IMR-90 (cell line): ENCODE measurements around the gene SP2. TPM values are rescaled to one million over a fixed set of nuclear protein-coding genes. Genes with fewer than 3 reads are reported as not detected.

ENCODE experiments used
- ATAC-seq: fragments of 200-7000 bp; cut with Tn5 transposase; 2 replicates; pipeline ENCODE4 v1.9.1; 2020; ENCODE audit warnings: low read depth, mild to moderate bottlenecking, moderate library complexity
- BruUV-seq: library from RNA; stranded (reverse); fragments of 400-500 nt; replicated peaks from 2 replicates; lab custom pipeline; 2021; lab: Mats Ljungman, UMichigan
- CTCF ChIA-PET: fragments of 300-600 bp; formaldehyde crosslinking; extraction: SDS; loops from one replicate; lab custom pipeline; 2021; ENCODE audit warnings: antibody characterized with exemption; lab: Yijun Ruan, JAX
- POLR2A ChIA-PET: fragments of 300-600 bp; sonication (Branson Sonifier 250); formaldehyde crosslinking; loops from one replicate; lab custom pipeline; 2022; ENCODE audit warnings: antibody characterized with exemption; ENCODE audit not compliant: unreplicated experiment; lab: Charles Lee
- DNase-seq: peaks from one replicate; pipeline ENCODE4 v3.0.0; 2013
- H2AFZ ChIP-seq: replicated peaks from 2 replicates; pipeline ENCODE3; 2013; ENCODE audit warnings: low read length, mild to moderate bottlenecking; ENCODE audit not compliant: poor library complexity
- H2AK5ac ChIP-seq: 2 replicates; pipeline ENCODE4 v1.6.1; 2013; ENCODE audit warnings: low read depth, low read length, inconsistent platforms
- H2AK9ac ChIP-seq: replicated peaks from 2 replicates; pipeline ENCODE3; 2013; ENCODE audit warnings: mild to moderate bottlenecking, low read depth, low read length, moderate library complexity; ENCODE audit not compliant: poor library complexity
- H2BK120ac ChIP-seq: 2 replicates; pipeline ENCODE4 v1.6.1; 2013; ENCODE audit warnings: low read depth, low read length, inconsistent platforms
- H2BK15ac ChIP-seq: 3 replicates; pipeline ENCODE4 v1.6.1; 2013; ENCODE audit warnings: low read depth, low read length, inconsistent platforms
- H2BK20ac ChIP-seq: 2 replicates; pipeline ENCODE4 v1.6.1; 2013; ENCODE audit warnings: low read depth, mild to moderate bottlenecking, inconsistent platforms, low read length, moderate library complexity
- H2BK5ac ChIP-seq: 2 replicates; pipeline ENCODE4 v1.6.1; 2013; ENCODE audit warnings: mild to moderate bottlenecking, low read depth, low read length, inconsistent platforms; ENCODE audit not compliant: poor library complexity, severe bottlenecking
- H3K14ac ChIP-seq: replicated peaks from 2 replicates; pipeline ENCODE4 v1.6.1; 2013; ENCODE audit warnings: low read depth, low read length, inconsistent platforms
- H3K18ac ChIP-seq: 2 replicates; pipeline ENCODE4 v1.6.1; 2013; ENCODE audit warnings: low read depth, low read length, control low read depth
- H3K23ac ChIP-seq: 2 replicates; pipeline ENCODE4 v1.6.1; 2013; ENCODE audit warnings: low read depth, low read length, inconsistent platforms
- H3K27ac ChIP-seq: 2 replicates; pipeline ENCODE4 v1.5.1; 2013; ENCODE audit warnings: mild to moderate bottlenecking, control low read depth, low read length; ENCODE audit not compliant: insufficient read depth
- H3K27me3 ChIP-seq: 2 replicates; pipeline ENCODE4 v1.6.1; 2013; ENCODE audit warnings: low read length; ENCODE audit not compliant: control insufficient read depth, insufficient read depth
- H3K36me3 ChIP-seq: 2 replicates; pipeline ENCODE4 v1.6.1; 2013; ENCODE audit warnings: low read length, mixed read lengths; ENCODE audit not compliant: control insufficient read depth, insufficient read depth
- H3K4ac ChIP-seq: 2 replicates; pipeline ENCODE4 v1.6.1; 2013; ENCODE audit warnings: low read depth, low read length, inconsistent platforms
- H3K4me1 ChIP-seq: 2 replicates; pipeline ENCODE4 v1.6.1; 2013; ENCODE audit warnings: low read length, mixed read lengths; ENCODE audit not compliant: control insufficient read depth, insufficient read depth
- H3K4me2 ChIP-seq: 2 replicates; pipeline ENCODE4 v1.6.1; 2013; ENCODE audit warnings: low read depth, mild to moderate bottlenecking, control low read depth, low read length, moderate library complexity
- H3K4me3 ChIP-seq: 2 replicates; pipeline ENCODE4 v1.5.1; 2013; ENCODE audit warnings: low read depth, mild to moderate bottlenecking, control low read depth, low read length, moderate library complexity; ENCODE audit not compliant: insufficient read depth
- H3K56ac ChIP-seq: 2 replicates; pipeline ENCODE4 v1.6.1; 2013; ENCODE audit warnings: low read length, inconsistent platforms; ENCODE audit not compliant: insufficient read depth; ENCODE audit errors: extremely low read depth
- H3K79me1 ChIP-seq, 2 experiments: 2 replicates each; pipeline ENCODE4 v1.6.1; 2013; ENCODE audit warnings: low read length in 2 of 2, inconsistent platforms in 1 of 2, low read depth in 1 of 2
- H3K9ac ChIP-seq: 2 replicates; pipeline ENCODE4 v1.6.1; 2013; ENCODE audit warnings: low read depth, low read length, control low read depth
- H3K9me1 ChIP-seq: 2 replicates; pipeline ENCODE4 v1.6.1; 2013; ENCODE audit warnings: low read length, inconsistent platforms; ENCODE audit not compliant: insufficient read depth
- H3K9me3 ChIP-seq: 2 replicates; pipeline ENCODE4 v1.6.1; 2013; ENCODE audit warnings: low read length; ENCODE audit not compliant: control insufficient read depth, insufficient read depth
- H4K20me1 ChIP-seq: 2 replicates; pipeline ENCODE4 v1.6.1; 2013; ENCODE audit warnings: low read length, inconsistent platforms; ENCODE audit not compliant: insufficient read depth
- H4K5ac ChIP-seq: 2 replicates; pipeline ENCODE4 v1.6.1; 2013; ENCODE audit warnings: mild to moderate bottlenecking, low read depth, low read length, control low read depth
- H4K8ac ChIP-seq, 2 experiments: 2 replicates each; pipeline ENCODE4 v1.6.1; 2013; ENCODE audit warnings: low read depth in 2 of 2, low read length in 2 of 2, control low read depth in 1 of 2, inconsistent platforms in 1 of 2
- H4K91ac ChIP-seq: 2 replicates; pipeline ENCODE4 v1.6.1; 2013; ENCODE audit warnings: low read depth, low read length, inconsistent platforms; ENCODE audit not compliant: insufficient read depth
- dilution Hi-C: fragments of 300-500 bp; cut with HindIII; formaldehyde crosslinking; loops from one replicate; pipeline ENCODE4 v1.14.3; 2018; ENCODE audit warnings: low sequenced_read_pairs; ENCODE audit not compliant: unreplicated experiment
- in situ Hi-C: fragments of 300-500 bp; cut with MboI; formaldehyde crosslinking; loops from 3 replicates; pipeline ENCODE4 v1.14.3; 2019; ENCODE audit warnings: low sequenced_read_pairs, inconsistent platforms, mixed read lengths
- intact Hi-C: fragments of 100-400 bp; cut with micrococcal nuclease; formaldehyde crosslinking; loops from 2 replicates; pipeline ENCODE4 v1.10.0; 2022
- polyA plus RNA-seq, 3 experiments: library from polyadenylated mRNA; depleted of rRNA; stranded (reverse); fragments of >200 nt; gene quantifications; 2 replicates each; pipeline ENCODE4 v1.2.3, GENCODE V29; 2012; ENCODE audit warnings: low replicate concordance in 1 of 3
- total RNA-seq: library from RNA; depleted of rRNA; stranded (reverse); fragments of >200 nt; gene quantifications from 2 replicates; pipeline ENCODE4 v1.2.3, GENCODE V29; 2012
- TF ChIP-seq, protein P1 (sequence below): fragments of 150-350 bp; IDR thresholded peaks from 2 replicates; pipeline ENCODE4 v1.6.1; 2017; ENCODE audit warnings: mild to moderate bottlenecking, antibody characterized with exemption, low read length, low read depth

The SP2 gene
- total and polyA plus RNA-seq, 2 of the 4 experiments (the other 2 are of a cell fraction) = 0.72 to 13.8 TPM

DNA sequence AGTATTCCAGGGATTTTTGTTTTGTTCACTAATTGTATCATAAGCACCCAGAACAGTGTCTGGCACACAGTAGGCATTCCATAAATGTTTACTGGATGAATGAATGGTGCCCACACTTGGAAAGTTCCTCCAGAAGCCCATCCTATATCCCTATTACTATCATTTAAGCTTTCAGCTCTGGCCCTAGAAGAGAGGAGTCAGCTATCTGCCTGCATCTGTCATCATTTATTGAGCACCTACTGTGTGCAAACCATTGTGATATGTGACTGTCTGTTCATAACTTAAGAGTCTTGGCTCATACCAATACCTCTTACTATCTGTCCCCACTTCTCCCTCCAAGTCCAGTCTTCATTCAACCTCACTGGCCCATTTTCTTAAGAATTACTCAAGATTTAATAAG is 25.0 kb upstream of the SP2 start:
- Histone ChIP-seq H3K27ac (no peak overlapping the region), H2AFZ (no peak overlapping the region), H3K23ac (no peak overlapping the region), H2BK120ac (no peak overlapping the region), H2AK9ac (no peak overlapping the region), H3K4me3 (no peak overlapping the region), H4K91ac (no peak overlapping the region), H3K4ac (no peak overlapping the region), H3K36me3 (no peaks in the 10 kb centered on the region), H3K9me1 (no peaks in the 10 kb centered on the region), H2BK20ac (no peak overlapping the region), H3K14ac (no peak overlapping the region), H2AK5ac (no peak overlapping the region), H2BK5ac (no peak overlapping the region), H3K4me1 (peaks cover 10% of the 10 kb centered on the region), H3K9me3 (no peaks in the 10 kb centered on the region), H2BK15ac (no peak overlapping the region), H3K27me3 (peaks cover 57% of the 10 kb centered on the region), H4K5ac (no peak overlapping the region), H3K18ac (no peak overlapping the region), H4K8ac (no peak overlapping the region), H3K9ac (no peak overlapping the region), H3K4me2 (no peak overlapping the region), H4K20me1 (no peaks in the 10 kb centered on the region), H3K56ac (no peak overlapping the region), H3K79me1 (no peaks in the 10 kb centered on the region)
- DNase-seq = no peak
- in situ Hi-C loops = no loop called here
- ChIA-PET CTCF (no interaction called here), POLR2A (no interaction called here)
- ATAC-seq = no peak
- TF ChIP-seq, protein P1, sequence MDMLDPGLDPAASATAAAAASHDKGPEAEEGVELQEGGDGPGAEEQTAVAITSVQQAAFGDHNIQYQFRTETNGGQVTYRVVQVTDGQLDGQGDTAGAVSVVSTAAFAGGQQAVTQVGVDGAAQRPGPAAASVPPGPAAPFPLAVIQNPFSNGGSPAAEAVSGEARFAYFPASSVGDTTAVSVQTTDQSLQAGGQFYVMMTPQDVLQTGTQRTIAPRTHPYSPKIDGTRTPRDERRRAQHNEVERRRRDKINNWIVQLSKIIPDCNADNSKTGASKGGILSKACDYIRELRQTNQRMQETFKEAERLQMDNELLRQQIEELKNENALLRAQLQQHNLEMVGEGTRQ = no peak
- intact Hi-C loops = no loop called here
- no TSS peak for BruUV-seq
- dilution Hi-C loops = no loop called here
